HCT116 (cell line): Measurements from ENCODE around the gene IL1RAPL2. TPM values are rescaled to one million over a fixed set of nuclear protein-coding genes. Genes with fewer than 3 reads are reported as not detected.

Experiments used
- ATAC-seq: fragments of 200-7000 bp; cut with Tn5 transposase; 2 replicates; pipeline ENCODE4 v1.9.1; 2020; ENCODE audit warnings: mild to moderate bottlenecking, moderate library complexity
- BruUV-seq: library from RNA; stranded (reverse); fragments of 400-500 nt; replicated peaks from 2 replicates; lab custom pipeline; 2021; lab: Mats Ljungman, UMichigan
- CTCF ChIA-PET: fragments of 300-600 bp; sonication (Branson Sonifier 250); formaldehyde crosslinking; loops from one replicate; lab custom pipeline; 2021; ENCODE audit warnings: antibody characterized with exemption; lab: Charles Lee
- POLR2A ChIA-PET: fragments of 300-600, 350-600 bp; sonication (Branson Sonifier 250); formaldehyde crosslinking; loops from one replicate; lab custom pipeline; 2021; ENCODE audit warnings: antibody characterized with exemption; lab: Charles Lee
- RAD21 ChIA-PET, 2 experiments: fragments of 300-600 bp; sonication (Branson Sonifier 250); formaldehyde crosslinking; loops; one replicate each; lab custom pipeline; 2023; ENCODE audit warnings: low total read pairs in 2 of 2; ENCODE audit not compliant: uncharacterized antibody in 2 of 2, unreplicated experiment in 2 of 2, low non-redundant PET in 1 of 2; lab: Charles Lee
- DNase-seq: peaks from one replicate; pipeline ENCODE4 v3.0.0-alpha.2; 2010; ENCODE audit warnings: low read depth, low spot score
- H2AFZ ChIP-seq: fragments of 200-600 bp; shearing (Covaris generic), sonication (generic); 2 replicates; pipeline ENCODE4 v1.6.1; 2017; ENCODE audit warnings: low read depth, mixed run types, mixed read lengths, antibody characterized with exemption, low read length; ENCODE audit not compliant: poor library complexity, severe bottlenecking
- H3K27ac ChIP-seq: 2 replicates; pipeline ENCODE4 v1.5.1; 2012; ENCODE audit warnings: low read depth, low read length
- H3K27me3 ChIP-seq: fragments of 200-600 bp; sonication (generic); 2 replicates; pipeline ENCODE4 v1.6.1; 2016; ENCODE audit warnings: mixed run types, low read length, mixed read lengths; ENCODE audit not compliant: insufficient read depth
- H3K36me3 ChIP-seq, 2 experiments: fragments of 200-500 bp in 1 of 2; fragments of 200-600 bp in 1 of 2; sonication (Bioruptor generic) in 1 of 2; sonication (generic) in 1 of 2; 2 replicates each; pipeline versions ENCODE4 v1.5.1 to v1.6.1; 2014 to 2016; ENCODE audit warnings: low read length in 2 of 2, inconsistent platforms in 1 of 2, mixed read lengths in 1 of 2, mixed run types in 1 of 2; ENCODE audit not compliant: insufficient read depth in 2 of 2, control insufficient read depth in 1 of 2
- H3K4me1 ChIP-seq, 2 experiments: fragments of 200-600 bp in 1 of 2; sonication (generic) in 1 of 2; 2 replicates each; pipeline versions ENCODE4 v1.5.1 to v1.6.1; 2012 to 2017; ENCODE audit warnings: low read length in 2 of 2, inconsistent platforms in 1 of 2, mild to moderate bottlenecking in 1 of 2, mixed read lengths in 1 of 2, mixed run types in 1 of 2, moderate library complexity in 1 of 2; ENCODE audit not compliant: insufficient read depth in 2 of 2, control insufficient read depth in 1 of 2
- H3K4me2 ChIP-seq: fragments of 200-600 bp; sonication (generic); 2 replicates; pipeline ENCODE4 v1.6.1; 2017; ENCODE audit warnings: mixed run types, low read length, mixed read lengths
- H3K4me3 ChIP-seq, 2 experiments: fragments of 200-600 bp in 1 of 2; sonication (generic) in 1 of 2; replicated peaks in 1 of 2; 2 replicates each; pipeline ENCODE4 v1.5.1; 2011 to 2016; ENCODE audit warnings: low read length in 2 of 2, control low read depth in 1 of 2, low read depth in 1 of 2, mild to moderate bottlenecking in 1 of 2, mixed read lengths in 1 of 2, mixed run types in 1 of 2
- H3K79me2 ChIP-seq: fragments of 200-600 bp; sonication (generic); 2 replicates; pipeline ENCODE4 v1.6.1; 2017; ENCODE audit warnings: mild to moderate bottlenecking, mixed run types, low read length, moderate library complexity, mixed read lengths; ENCODE audit not compliant: insufficient read depth
- H3K9ac ChIP-seq: fragments of 200-600 bp; sonication (generic); 2 replicates; pipeline ENCODE4 v1.6.1; 2016; ENCODE audit warnings: low read length, mixed read lengths
- H3K9me2 ChIP-seq: fragments of 200-600 bp; sonication (generic), shearing (Covaris generic); 2 replicates; pipeline ENCODE4 v1.6.1; 2017; ENCODE audit warnings: mixed run types, mild to moderate bottlenecking, moderate library complexity; ENCODE audit not compliant: insufficient read depth
- H3K9me3 ChIP-seq, 2 experiments: fragments of 200-500 bp in 1 of 2; fragments of 200-600 bp in 1 of 2; sonication (Bioruptor generic) in 1 of 2; sonication (generic) in 1 of 2; 2 replicates each; pipeline ENCODE4 v1.6.1; 2014 to 2017; ENCODE audit warnings: low read length in 2 of 2, mixed read lengths in 2 of 2, inconsistent platforms in 1 of 2, low read depth in 1 of 2, mild to moderate bottlenecking in 1 of 2, mixed run types in 1 of 2, moderate library complexity in 1 of 2; ENCODE audit not compliant: control insufficient read depth in 1 of 2, insufficient read depth in 1 of 2
- H4K20me1 ChIP-seq: fragments of 200-600 bp; sonication (generic), shearing (Covaris generic); 2 replicates; pipeline ENCODE4 v1.6.1; 2017; ENCODE audit warnings: mixed run types, mild to moderate bottlenecking, moderate library complexity; ENCODE audit not compliant: insufficient read depth
- CBX3 ChIP-seq: IDR thresholded peaks from 2 replicates; pipeline ENCODE4 v1.6.1; 2012; ENCODE audit warnings: low read depth
- CTCF ChIP-seq, 3 experiments: fragments of 200-600 bp in 1 of 3; sonication (generic) in 1 of 3; IDR thresholded peaks in 2 of 3; conservative IDR thresholded peaks in 1 of 3; 2 replicates each; pipeline ENCODE4 v1.5.1; 2012 to 2017; ENCODE audit warnings: low read depth in 2 of 3, low read length in 2 of 3, antibody characterized with exemption in 1 of 3, borderline replicate concordance in 1 of 3, control low read depth in 1 of 3, mild to moderate bottlenecking in 1 of 3, mixed read lengths in 1 of 3, mixed run types in 1 of 3, moderate library complexity in 1 of 3; ENCODE audit not compliant: insufficient read depth in 1 of 3
- ELF1 ChIP-seq: IDR thresholded peaks from 2 replicates; pipeline ENCODE4 v1.6.1; 2012; ENCODE audit warnings: low read depth, borderline replicate concordance
- FOSL1 ChIP-seq: IDR thresholded peaks from 2 replicates; pipeline ENCODE4 v1.6.1; 2012; ENCODE audit warnings: low read depth
- SP1 ChIP-seq: IDR thresholded peaks from 2 replicates; pipeline ENCODE4 v1.6.1; 2012; ENCODE audit warnings: low read depth
- TCF7L2 ChIP-seq: IDR thresholded peaks from 2 replicates; pipeline ENCODE4 v1.7.0; 2011; ENCODE audit warnings: borderline replicate concordance, inconsistent platforms; ENCODE audit not compliant: insufficient read depth, insufficient read length; ENCODE audit errors: extremely low read depth
- ZBTB33 ChIP-seq: IDR thresholded peaks from 2 replicates; pipeline ENCODE4 v1.6.1; 2011; ENCODE audit warnings: mild to moderate bottlenecking, low read length, moderate library complexity; ENCODE audit not compliant: insufficient replicate concordance; ENCODE audit errors: extremely low read depth
- intact Hi-C: fragments of 100-400 bp; cut with micrococcal nuclease; formaldehyde crosslinking; loops from 2 replicates; pipeline ENCODE4 v1.10.0; 2022
- total RNA-seq: library from RNA; stranded (reverse); gene quantifications from one replicate; pipeline ENCODE4 v1.2.1, GENCODE V29; 2021; ENCODE audit not compliant: unreplicated experiment

The IL1RAPL2 gene
- total RNA-seq, 1 experiment from 2014 or later = not detected

- no peaks in the 10 kb centered on the region for H3K9me3 ChIP-seq
- BruUV-seq = no TSS peak
- H3K36me3 ChIP-seq = no peaks in the 10 kb centered on the region
- no peaks in the 10 kb centered on the region for H3K9me2 ChIP-seq
- no peak overlapping the region for H3K9ac ChIP-seq
- intact Hi-C loops = no loop called here
- no peaks in the 10 kb centered on the region for H3K79me2 ChIP-seq
- POLR2A ChIA-PET = no interaction called here
- no peak overlapping the region for H3K4me3 ChIP-seq
- DNase-seq (no peak), ATAC-seq (no peak)
- no peak for TF ChIP-seq SP1
- no peak for TF ChIP-seq CTCF (IDR thresholded peaks at IDR 0.05 in 2 of 3, conservative IDR thresholded peaks at IDR 0.05 in 1 of 3; ENCODE audit: borderline replicate concordance in 1 of 3, insufficient read depth in 1 of 3, low read depth in 2 of 3, low read length in 2 of 3)
- no peak for TF ChIP-seq ELF1
- TF ChIP-seq TCF7L2 = no peak
- TF ChIP-seq CBX3 = no peak
- no peak for TF ChIP-seq FOSL1
- TF ChIP-seq ZBTB33 = no peak
- H3K4me2 ChIP-seq = no peak overlapping the region
- H4K20me1 ChIP-seq = no peaks in the 10 kb centered on the region
- no peaks in the 10 kb centered on the region for H3K27me3 ChIP-seq
- RAD21 ChIA-PET = no interaction called here
- no peak overlapping the region for H2AFZ ChIP-seq
- CTCF ChIA-PET = no interaction called here
- H3K4me1 ChIP-seq = no peaks in the 10 kb centered on the region
- no peak overlapping the region for H3K27ac ChIP-seq
Measured at GRCh38 chrX:105241056-105241455, 675.1 kb downstream of the IL1RAPL2 start.
